GM18907 (cell line): ENCODE results near the gene CFAP107.
"Not testable (repeated sequence)": the region's sequence is repeated elsewhere in the genome, so short reads cannot be mapped to it uniquely, and the experiment has no call there.

ENCODE experiments used
- ATAC-seq: cut with Tn5 transposase; IDR thresholded peaks from one replicate; pipeline ENCODE4 v1.9.1; 2021; ENCODE audit warnings: mild to moderate bottlenecking, moderate library complexity; ENCODE audit not compliant: unreplicated experiment

The CFAP107 gene

DNA sequence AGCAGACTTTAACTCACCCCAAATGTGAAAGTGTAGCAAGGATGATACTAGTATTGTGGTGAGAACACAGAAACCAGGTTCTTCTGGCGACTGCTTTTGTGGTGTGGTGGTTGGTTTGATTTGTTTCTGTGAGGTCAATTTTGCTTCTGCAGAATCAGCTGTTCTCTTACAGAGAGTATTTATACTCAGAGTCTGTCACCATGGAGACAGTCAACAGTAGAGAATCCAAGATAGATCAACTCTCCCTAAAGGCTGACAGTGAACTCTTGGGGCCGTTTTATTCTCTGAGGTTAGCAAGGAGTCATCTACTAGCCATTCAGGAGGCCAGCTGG lies at the start of gene CFAP107:
CFAP107 (plus strand) TSS at position 209 of the 332 bp plus-strand sequence. CDS start 231 bp downstream, outside the sequence.
- ATAC-seq, result no peak

GRCh38 chr1:12696658-12697057 lies 49.3 kb upstream of the CFAP107 start:
- ATAC-seq, result no peak

- no peak for ATAC-seq
Observed at GRCh38 chr1:12697397-12697796, 48.6 kb upstream of the CFAP107 start.

GRCh38 chr1:12703821-12704451 lies 42.1 kb upstream of the CFAP107 start:
- ATAC-seq, result no peak

DNA sequence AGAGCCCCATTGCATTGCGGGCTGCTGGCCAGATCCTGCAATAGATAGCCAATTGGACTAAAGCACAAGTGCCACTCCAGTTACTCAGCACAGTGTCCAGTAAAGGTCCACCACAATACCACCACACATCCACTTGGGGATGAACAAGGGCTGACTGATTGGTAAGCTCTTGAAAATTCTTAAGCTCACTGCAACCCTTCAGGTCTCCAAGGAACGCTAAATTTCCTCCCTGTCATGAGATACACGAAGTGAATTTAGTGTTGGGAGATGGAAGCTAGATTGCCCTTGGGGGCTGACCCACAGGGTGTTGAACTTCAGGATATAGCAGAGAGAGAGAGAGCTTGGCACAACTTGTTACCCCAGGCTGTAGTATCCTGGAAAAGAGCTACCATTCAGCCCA lies 39.9 kb upstream of the CFAP107 start:
- no peak for ATAC-seq

GRCh38 chr1:12708396-12709090 lies 37.5 kb upstream of the CFAP107 start:
- no peak for ATAC-seq

DNA sequence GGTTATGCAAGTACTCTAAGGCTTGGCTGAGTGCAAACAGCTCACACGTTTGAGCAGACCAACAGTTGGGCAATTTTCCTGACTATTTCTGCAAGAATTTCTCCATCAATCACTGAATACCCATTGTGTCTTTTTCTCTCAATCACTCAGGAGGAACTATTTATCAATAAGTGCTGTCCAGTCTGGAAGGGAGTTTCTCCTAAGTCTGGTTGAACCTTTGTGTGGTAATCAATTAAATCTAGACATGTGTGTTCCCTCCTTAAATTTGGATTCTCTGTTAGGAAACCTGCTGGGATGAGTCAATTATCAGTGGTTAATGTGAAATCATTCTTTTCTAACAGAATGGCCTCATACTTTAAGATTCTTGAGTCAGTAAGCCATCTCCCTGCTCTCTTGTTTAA lies 36.9 kb upstream of the CFAP107 start:
- ATAC-seq, result no peak

GRCh38 chr1:12709696-12710095 lies 36.3 kb upstream of the CFAP107 start:
- ATAC-seq, result no peak

GRCh38 chr1:12711536-12711935 lies 34.5 kb upstream of the CFAP107 start:
- no peak for ATAC-seq

GRCh38 chr1:12712076-12712475 lies 33.9 kb upstream of the CFAP107 start:
- no peak for ATAC-seq

DNA sequence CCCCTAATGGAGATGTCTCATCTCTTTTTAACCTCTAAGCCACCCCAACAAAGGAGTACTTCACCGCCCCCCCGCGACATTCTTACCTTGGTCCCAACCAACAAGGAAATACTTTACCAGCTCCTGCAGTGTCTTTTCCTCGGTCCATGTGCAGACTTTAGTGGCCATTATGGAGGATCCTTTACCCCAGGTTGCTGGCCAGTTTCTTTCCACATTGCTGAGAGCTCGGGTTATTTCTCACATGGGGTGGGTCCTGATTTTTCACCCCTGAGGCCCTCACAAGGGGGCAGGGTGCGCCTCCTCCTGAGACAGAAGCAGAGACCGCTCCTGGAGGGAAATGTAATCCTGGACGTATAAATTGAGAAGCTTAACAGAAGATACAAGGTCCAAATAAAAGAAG lies 33.1 kb upstream of the CFAP107 start:
- no peak for ATAC-seq

- not testable (repeated sequence) for ATAC-seq
Observed at GRCh38 chr1:12713651-12714050, 32.3 kb upstream of the CFAP107 start.

DNA sequence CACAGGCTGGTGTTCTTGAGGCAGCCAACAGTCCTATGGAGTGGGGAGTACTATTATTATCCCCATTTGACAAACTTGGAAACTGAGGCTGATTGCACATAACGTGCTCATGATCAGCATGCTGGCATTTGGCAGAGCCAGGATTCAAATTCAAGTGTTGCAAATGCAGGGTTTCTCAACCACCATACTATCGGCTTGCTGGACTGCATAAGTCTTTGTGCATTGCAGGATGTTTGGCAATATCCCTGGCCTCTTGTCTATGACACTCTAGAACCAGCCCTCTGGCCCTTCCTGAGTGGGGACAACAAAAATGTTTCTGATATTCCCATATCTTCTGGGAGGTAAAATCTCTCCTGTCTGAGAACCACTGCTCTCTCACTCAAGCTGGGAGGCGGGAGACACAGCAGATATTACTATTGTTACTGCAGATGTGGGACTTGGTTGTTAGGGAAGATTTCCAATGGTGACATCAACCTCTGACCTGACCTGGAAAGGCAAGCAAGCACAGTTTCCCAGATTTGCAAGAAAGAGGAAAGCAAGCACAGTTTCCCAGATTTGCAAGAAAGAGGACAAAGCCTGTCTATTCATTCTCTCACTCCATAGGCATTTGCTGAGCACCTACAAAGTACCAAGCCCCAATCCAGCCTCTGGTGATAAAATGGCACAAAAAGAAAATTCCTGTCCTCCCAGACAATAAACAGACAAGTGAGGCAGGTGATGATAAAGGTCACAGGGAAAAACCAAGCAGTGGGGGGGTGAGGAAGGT lies 31.1 kb upstream of the CFAP107 start:
- no peak for ATAC-seq

- ATAC-seq, result no peak
Observed at GRCh38 chr1:12715896-12716437, 30.0 kb upstream of the CFAP107 start, which contains the start of gene AADACL3. Gene AADACL3 (plus strand): TSS chr1:12716110. CDS start chr1:12716177, 67 bp downstream.

DNA sequence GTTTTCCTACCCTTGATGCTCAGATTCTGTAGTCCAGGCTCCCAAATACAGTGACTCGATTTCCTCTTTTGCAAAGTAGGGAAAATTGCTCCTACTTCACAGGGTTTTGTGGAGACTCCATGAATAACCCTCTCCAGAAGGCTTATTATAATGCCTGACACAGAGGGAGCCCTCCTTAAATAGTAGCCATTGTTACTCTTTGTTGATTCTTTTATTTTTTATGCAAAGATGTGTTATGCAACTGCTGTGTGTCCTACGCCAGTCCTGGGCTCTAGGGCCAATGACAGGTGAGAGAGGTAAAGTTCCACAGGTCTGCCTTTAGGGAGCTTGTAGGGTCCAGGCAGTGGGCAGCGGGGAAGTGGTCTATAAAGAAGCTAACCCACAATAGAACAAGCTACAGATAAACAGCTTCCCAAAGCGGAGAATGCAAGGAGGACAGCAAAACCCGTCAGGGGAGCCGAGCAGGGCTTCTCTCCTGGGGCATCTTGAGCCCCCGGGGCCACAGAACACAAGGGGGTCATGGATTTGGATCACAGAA lies 28.6 kb upstream of the CFAP107 start:
- no peak for ATAC-seq

- no peak for ATAC-seq
Observed at GRCh38 chr1:12722626-12723025, 23.4 kb upstream of the CFAP107 start.

DNA sequence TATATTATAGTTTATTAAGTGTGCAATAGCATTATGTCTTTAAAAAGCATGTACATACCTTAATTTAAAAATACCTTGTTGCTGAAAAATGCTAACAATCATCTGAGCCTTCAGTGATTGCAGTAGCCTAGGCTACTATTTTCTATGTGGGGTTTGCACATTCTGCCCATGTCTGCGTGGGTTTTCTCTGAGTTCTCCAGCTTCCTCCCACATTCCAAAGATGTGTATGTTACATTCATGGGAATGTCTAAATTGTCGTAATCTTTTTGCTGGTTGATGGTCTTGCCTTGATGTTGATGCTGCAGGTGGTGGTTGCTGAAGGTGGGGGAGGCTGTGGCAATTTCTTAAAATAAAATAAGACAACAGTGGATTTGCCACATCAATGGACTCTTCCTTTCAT lies 17.6 kb upstream of the CFAP107 start:
- ATAC-seq, result no peak

GRCh38 chr1:12730156-12730555 lies 15.8 kb upstream of the CFAP107 start:
- no peak for ATAC-seq

GRCh38 chr1:12731084-12731483 lies 14.9 kb upstream of the CFAP107 start:
- not testable (repeated sequence) for ATAC-seq

GRCh38 chr1:12734651-12735050 lies 11.3 kb upstream of the CFAP107 start:
- ATAC-seq, result no peak

DNA sequence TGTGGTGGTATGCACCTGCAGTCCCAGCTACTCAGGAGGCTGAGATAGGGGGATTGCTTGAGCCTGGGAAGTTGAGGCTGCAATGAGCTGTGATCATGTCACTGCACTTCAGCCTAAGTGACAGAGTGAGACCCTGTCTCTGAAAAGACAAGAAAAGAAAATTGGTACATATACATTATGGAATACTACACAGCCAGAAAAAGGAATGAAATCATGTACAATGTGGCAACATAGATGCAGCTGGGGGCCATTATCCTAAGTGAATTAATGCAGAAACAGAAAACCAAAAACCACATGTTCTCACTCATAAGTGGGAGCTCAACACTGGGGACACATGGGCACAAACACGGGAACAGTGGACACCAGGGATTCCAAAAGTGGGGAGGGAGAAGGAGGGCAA lies 7.1 kb upstream of the CFAP107 start:
- no peak for ATAC-seq
